AG09309 (cell line): ENCODE measurements around the gene NAV2.
"Not testable (repeated sequence)": the region's sequence is repeated elsewhere in the genome, so short reads cannot be mapped to it uniquely, and the experiment has no call there.

Experiments
- DNase-seq: peaks from one replicate; pipeline ENCODE4 v3.0.0-alpha.2; 2010; ENCODE audit warnings: low read depth
- H3K4me3 ChIP-seq: 2 replicates; pipeline ENCODE4 v1.5.1; 2011; ENCODE audit warnings: mild to moderate bottlenecking, low read depth, low read length, moderate library complexity; ENCODE audit not compliant: control insufficient read depth
- TF ChIP-seq, protein P1 (sequence below): IDR thresholded peaks from 2 replicates; pipeline ENCODE4 v1.5.1; 2011; ENCODE audit warnings: mild to moderate bottlenecking, low read depth, low read length, inconsistent platforms; ENCODE audit not compliant: insufficient read depth, control insufficient read depth; ENCODE audit errors: missing control alignments

The NAV2 gene

GRCh38 chr11:20126724-20127123 is 414.1 kb downstream of the NAV2 start:
- TF ChIP-seq, protein P1, sequence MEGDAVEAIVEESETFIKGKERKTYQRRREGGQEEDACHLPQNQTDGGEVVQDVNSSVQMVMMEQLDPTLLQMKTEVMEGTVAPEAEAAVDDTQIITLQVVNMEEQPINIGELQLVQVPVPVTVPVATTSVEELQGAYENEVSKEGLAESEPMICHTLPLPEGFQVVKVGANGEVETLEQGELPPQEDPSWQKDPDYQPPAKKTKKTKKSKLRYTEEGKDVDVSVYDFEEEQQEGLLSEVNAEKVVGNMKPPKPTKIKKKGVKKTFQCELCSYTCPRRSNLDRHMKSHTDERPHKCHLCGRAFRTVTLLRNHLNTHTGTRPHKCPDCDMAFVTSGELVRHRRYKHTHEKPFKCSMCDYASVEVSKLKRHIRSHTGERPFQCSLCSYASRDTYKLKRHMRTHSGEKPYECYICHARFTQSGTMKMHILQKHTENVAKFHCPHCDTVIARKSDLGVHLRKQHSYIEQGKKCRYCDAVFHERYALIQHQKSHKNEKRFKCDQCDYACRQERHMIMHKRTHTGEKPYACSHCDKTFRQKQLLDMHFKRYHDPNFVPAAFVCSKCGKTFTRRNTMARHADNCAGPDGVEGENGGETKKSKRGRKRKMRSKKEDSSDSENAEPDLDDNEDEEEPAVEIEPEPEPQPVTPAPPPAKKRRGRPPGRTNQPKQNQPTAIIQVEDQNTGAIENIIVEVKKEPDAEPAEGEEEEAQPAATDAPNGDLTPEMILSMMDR = no peak
- no peak overlapping the region for H3K4me3 ChIP-seq
- no peak for DNase-seq

DNA sequence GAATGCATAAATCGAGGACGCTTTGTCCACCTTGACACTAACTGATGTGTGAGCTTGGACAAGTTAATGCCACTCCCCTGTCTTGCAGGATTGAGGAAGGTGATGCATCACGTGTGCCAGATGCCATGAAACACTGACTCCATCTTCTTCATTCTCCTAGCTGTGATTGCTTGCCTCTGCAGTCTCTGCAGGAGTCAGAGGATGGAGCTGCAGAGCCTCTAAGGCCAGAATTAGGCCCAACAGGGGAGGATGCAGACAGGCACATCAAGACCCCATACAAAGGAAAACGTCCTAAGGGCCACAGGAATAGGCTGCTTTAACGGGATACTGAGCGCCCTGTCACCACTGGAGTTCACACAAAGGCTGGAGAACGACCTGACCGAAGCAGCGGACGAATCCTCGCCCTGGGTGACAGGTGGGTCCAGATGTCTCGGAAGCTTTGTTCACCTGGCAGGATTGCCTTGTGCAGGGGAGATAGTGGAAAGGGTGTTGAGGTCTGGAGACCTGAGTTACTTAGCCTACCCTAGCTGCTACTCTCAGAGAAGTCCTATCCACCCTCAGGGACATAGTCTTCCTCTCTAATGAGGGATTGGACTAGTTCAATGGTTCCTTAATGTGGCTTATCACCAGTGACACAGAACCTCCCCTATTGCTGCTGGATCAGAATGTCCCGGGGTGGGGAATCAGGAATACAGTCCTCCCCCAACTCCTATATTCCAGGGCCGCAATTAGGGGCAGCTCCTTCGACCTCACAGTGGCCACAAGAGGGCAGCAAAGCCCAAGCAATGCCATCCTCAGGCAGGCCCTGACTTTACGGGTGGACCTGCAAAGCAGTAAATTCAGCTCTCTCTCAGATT is 415.3 kb downstream of the NAV2 start:
- H3K4me3 ChIP-seq = no peak overlapping the region
- TF ChIP-seq, protein P1 = peak; percentile 87
- DNase-seq = no peak

GRCh38 chr11:20128528-20128825 is 415.8 kb downstream of the NAV2 start:
- H3K4me3 ChIP-seq, DNase-seq: not testable (repeated sequence)

DNA sequence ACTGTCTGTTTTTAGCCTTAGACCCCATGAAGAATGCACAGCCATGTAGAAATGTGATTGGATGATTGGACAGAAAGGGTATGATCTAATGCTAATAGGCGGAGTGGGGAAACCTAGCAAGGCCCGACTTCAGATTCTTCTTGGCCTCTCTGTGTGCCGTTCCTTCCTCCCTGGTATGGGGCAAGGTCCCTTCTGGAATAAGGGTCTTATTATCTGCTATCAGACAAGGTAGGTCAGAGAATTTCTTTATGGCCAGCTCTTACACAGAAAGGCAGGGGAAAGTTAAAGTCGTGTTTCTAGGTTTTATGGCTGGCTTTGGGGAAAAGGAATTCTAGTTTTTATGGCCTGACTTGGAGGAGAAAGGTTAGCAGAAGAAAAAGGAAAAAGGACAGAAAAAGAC is 417.0 kb downstream of the NAV2 start:
- no peak overlapping the region for H3K4me3 ChIP-seq
- TF ChIP-seq, protein P1 = no peak
- DNase-seq = no peak

DNA sequence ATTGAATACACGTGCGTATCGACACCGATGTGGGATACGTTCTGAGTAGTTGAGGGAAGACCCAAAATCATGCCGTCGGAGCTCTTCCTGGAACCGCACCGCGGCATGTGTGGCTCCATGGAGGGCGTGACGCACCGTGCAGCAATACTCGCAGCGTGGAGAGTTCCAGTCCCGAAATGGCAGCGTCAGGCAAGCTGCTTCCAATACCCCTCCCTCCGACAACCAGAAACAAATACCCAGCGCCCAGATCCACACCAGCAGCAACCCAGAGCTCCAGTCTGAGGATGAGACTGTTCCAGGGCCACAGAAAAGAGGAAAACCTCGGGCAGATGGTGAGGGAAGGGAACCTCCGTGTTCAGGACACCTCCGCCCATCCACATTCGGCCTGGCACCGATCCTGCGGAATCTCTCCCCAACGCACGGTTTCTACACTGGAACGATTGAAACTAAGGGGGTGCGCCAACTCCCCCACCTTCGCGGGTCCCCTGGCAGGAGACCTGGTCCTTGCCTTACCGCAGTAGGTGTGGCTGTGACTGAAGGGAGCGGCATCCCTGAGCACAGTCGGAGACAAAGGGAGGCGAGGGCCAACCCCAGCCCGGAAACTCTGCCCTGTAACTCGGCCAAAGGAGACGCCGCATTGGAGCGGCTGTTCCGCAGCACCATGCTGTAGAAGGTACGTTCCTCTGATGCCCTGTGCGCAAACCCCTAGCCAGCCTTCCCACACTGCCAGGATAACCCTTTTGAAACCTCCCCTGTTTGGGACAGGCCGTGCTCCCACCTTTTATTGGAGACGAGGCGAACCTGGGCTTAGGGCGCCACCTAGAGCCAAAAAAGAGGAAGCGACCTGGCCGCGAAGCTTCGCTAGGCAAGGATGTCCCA is 419.4 kb downstream of the NAV2 start:
- DNase-seq = no peak
- peak overlapping the region; percentile 64 for H3K4me3 ChIP-seq
- TF ChIP-seq, protein P1 = peak; percentile 94

DNA sequence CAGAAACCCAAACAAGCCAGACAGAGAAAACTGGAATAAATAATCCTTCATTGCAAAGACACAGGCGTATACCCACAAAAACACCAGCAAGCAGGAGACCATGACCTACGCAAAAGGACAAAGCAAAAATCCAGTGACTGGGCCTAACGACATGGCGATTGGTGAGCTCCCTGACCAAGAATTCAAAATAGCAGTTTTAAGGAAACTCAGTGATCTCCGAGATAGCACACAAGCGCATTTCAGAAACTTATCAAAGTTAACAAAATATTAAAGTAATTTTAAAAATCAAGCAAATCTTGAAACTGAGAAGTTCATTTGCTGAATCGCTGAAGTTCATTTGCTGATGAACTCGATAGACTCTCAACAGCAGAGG is 420.0 kb downstream of the NAV2 start:
- DNase-seq = no peak
- H3K4me3 ChIP-seq = peak overlapping the region; percentile 64; the same call in 1 of the 2 replicates
- TF ChIP-seq, protein P1 = no peak
